ENCODE data around the gene RRP7A.
"Not testable (repeated sequence)": the region's sequence is repeated elsewhere in the genome, so short reads cannot be mapped to it uniquely, and the experiment has no call there.

DNA sequence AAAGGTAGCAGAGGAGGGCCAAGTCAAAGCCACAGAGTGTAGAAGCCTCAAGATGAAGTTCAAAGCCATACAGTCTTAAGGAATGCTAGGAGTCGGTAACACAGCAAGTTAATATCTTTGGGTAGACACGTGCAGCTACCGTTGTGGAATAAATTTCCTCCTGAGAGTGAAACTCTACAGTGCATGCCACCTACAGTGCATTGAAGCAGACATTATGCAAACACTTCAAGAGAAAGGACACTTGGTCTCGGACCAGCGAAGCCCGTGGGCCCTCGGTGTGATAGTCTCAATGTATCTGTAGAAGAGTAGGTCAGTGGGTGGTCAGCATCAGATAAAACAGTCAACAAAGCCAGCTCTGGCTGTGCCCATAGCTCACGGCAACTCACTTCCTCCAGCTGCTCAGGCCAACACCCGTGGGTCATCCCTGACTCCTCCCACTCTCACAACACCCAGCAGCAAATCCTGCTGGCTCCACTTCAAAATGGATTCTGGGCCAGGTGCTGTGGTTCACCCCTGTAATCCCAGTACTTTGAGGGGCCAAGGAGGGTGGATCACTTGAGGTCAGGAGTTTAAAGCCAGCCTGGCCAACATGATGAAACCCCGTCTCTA lies 24.0 kb downstream of the RRP7A start:
- TF ChIP-seq, protein P1, sequence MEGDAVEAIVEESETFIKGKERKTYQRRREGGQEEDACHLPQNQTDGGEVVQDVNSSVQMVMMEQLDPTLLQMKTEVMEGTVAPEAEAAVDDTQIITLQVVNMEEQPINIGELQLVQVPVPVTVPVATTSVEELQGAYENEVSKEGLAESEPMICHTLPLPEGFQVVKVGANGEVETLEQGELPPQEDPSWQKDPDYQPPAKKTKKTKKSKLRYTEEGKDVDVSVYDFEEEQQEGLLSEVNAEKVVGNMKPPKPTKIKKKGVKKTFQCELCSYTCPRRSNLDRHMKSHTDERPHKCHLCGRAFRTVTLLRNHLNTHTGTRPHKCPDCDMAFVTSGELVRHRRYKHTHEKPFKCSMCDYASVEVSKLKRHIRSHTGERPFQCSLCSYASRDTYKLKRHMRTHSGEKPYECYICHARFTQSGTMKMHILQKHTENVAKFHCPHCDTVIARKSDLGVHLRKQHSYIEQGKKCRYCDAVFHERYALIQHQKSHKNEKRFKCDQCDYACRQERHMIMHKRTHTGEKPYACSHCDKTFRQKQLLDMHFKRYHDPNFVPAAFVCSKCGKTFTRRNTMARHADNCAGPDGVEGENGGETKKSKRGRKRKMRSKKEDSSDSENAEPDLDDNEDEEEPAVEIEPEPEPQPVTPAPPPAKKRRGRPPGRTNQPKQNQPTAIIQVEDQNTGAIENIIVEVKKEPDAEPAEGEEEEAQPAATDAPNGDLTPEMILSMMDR (IDR thresholded peaks at IDR 0.05), result not testable (repeated sequence)
- not testable (repeated sequence) for TF ChIP-seq POLR2A (IDR thresholded peaks at IDR 0.05)
